Kidney (tissue), 14 donors: Measurements from ENCODE around the gene DPH5. TPM values are rescaled to one million over a fixed set of nuclear protein-coding genes. Genes with fewer than 3 reads are reported as not detected.

Experiments used
- DNase-seq, 5 donors: peaks; one replicate each; pipeline ENCODE4 v3.0.0-alpha.2; 2013 to 2020
- FAIRE-seq: peaks from 2 replicates; lab custom pipeline; 2012; peaks lifted over from hg19 to GRCh38; lab: Jason Lieb, UNC
- H3K27ac ChIP-seq, 2 donors: one replicate each; pipeline ENCODE4 v1.7.0; 2013; ENCODE audit warnings: low read depth in 2 of 2, low read length in 2 of 2, inconsistent platforms in 1 of 2
- H3K27me3 ChIP-seq: one replicate; pipeline ENCODE4 v1.7.1; 2013; ENCODE audit warnings: low read length, inconsistent platforms; ENCODE audit not compliant: control insufficient read depth, insufficient read depth
- H3K36me3 ChIP-seq, 3 donors: one replicate each; pipeline versions ENCODE4 v1.7.0 to v1.7.1; 2013; ENCODE audit warnings: low read length in 3 of 3, control low read depth in 1 of 3, inconsistent platforms in 1 of 3; ENCODE audit not compliant: insufficient read depth in 3 of 3, control insufficient read depth in 2 of 3
- H3K4me1 ChIP-seq, 3 donors: one replicate each; pipeline versions ENCODE4 v1.7.0 to v1.7.1; 2013; ENCODE audit warnings: low read length in 3 of 3, inconsistent platforms in 1 of 3, low read depth in 1 of 3; ENCODE audit not compliant: control insufficient read depth in 2 of 3, insufficient read depth in 2 of 3
- H3K4me3 ChIP-seq, 3 donors: one replicate each; pipeline versions ENCODE4 v1.7.0 to v1.8.1; 2013; ENCODE audit warnings: low read length in 3 of 3, control low read depth in 1 of 3, inconsistent platforms in 1 of 3
- H3K9ac ChIP-seq, 3 donors: one replicate each; pipeline versions ENCODE4 v1.7.0 to v1.7.1; 2013; ENCODE audit warnings: low read length in 3 of 3, control low read depth in 1 of 3, inconsistent platforms in 1 of 3
- H3K9me3 ChIP-seq, 3 donors: one replicate each; pipeline versions ENCODE4 v1.7.0 to v1.7.1; 2013; ENCODE audit warnings: low read length in 3 of 3, control low read depth in 1 of 3, inconsistent platforms in 1 of 3; ENCODE audit not compliant: control insufficient read depth in 2 of 3, insufficient read depth in 1 of 3
- intact Hi-C: fragments of 100-400 bp; cut with DNase I; formaldehyde crosslinking; loops from one replicate; pipeline ENCODE4 v1.11.1; 2022
- polyA plus RNA-seq: library from polyadenylated mRNA; stranded (reverse); fragments of 350-450 nt; fragmentation: Illumina TruSeq; extraction: RNeasy Lipid Tissue Mini Kit (QIAGEN cat#74804); gene quantifications from one replicate; pipeline ENCODE4 v1.2.3, GENCODE V29; 2014; ENCODE audit warnings: low read depth, low replicate concordance; ENCODE audit not compliant: insufficient read depth
- total RNA-seq: library from RNA; stranded (reverse); fragmentation: NEBNext Ultra II Directional; extraction: Animal tissue kit (Norgen Biotek cat#: 25700); gene quantifications from one replicate; pipeline ENCODE4 v1.2.1, GENCODE V29; 2021
- TF ChIP-seq, protein P1 (sequence below): IDR thresholded peaks from 3 replicates; pipeline ENCODE4 v1.5.1; 2012; ENCODE audit warnings: mild to moderate bottlenecking, moderate library complexity, borderline replicate concordance; ENCODE audit not compliant: insufficient read depth; ENCODE audit errors: extremely low read depth
- donor health status: control.
- donor health status: control.
- donor health status: control.
- donor health status: control.
- donor health status: control.
- donor health status: DM: yes; HTN: yes; CAD: no.
- donor health status: Normal renal cell carcinoma (clear cell type).

DPH5 gene
- total and polyA plus RNA-seq, 2 donors from 2014 or later: 19.7 to 44.9 TPM

DNA sequence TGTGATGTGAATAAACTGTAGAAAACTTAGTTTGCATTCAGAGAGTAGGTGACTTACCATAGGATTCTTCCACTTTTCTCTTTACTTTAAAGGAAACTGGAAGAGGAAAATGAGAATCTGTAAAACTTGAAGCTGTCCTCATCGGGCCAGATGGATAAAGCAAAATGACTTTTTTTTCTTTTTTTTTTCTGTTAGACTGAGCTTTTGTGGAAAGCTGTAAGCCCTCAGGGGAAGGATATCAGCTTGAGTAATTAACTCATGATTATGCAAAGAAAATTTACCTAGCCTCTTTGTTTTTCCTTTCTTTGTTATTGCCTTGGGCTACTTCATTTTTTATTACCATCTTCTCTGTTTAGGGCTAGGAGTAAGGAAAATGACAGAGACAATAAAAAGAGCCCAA is 53.4 kb downstream of the DPH5 start:
- DNase-seq (no peak), FAIRE-seq (no peak)
- TF ChIP-seq, protein P1, sequence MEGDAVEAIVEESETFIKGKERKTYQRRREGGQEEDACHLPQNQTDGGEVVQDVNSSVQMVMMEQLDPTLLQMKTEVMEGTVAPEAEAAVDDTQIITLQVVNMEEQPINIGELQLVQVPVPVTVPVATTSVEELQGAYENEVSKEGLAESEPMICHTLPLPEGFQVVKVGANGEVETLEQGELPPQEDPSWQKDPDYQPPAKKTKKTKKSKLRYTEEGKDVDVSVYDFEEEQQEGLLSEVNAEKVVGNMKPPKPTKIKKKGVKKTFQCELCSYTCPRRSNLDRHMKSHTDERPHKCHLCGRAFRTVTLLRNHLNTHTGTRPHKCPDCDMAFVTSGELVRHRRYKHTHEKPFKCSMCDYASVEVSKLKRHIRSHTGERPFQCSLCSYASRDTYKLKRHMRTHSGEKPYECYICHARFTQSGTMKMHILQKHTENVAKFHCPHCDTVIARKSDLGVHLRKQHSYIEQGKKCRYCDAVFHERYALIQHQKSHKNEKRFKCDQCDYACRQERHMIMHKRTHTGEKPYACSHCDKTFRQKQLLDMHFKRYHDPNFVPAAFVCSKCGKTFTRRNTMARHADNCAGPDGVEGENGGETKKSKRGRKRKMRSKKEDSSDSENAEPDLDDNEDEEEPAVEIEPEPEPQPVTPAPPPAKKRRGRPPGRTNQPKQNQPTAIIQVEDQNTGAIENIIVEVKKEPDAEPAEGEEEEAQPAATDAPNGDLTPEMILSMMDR: no peak
- H3K27me3 ChIP-seq: no peaks in the 10 kb centered on the region
- H3K36me3 ChIP-seq: peaks cover 0 to 3% (median 0%) of the 10 kb centered on the region in 3 donors
- H3K4me1 ChIP-seq: no peaks in the 10 kb centered on the region
- no peak overlapping the region for H3K27ac ChIP-seq
- no peak overlapping the region for H3K9ac ChIP-seq
- no peaks in the 10 kb centered on the region for H3K9me3 ChIP-seq
- intact Hi-C loops: no loop called here
- H3K4me3 ChIP-seq: no peak overlapping the region

DNA sequence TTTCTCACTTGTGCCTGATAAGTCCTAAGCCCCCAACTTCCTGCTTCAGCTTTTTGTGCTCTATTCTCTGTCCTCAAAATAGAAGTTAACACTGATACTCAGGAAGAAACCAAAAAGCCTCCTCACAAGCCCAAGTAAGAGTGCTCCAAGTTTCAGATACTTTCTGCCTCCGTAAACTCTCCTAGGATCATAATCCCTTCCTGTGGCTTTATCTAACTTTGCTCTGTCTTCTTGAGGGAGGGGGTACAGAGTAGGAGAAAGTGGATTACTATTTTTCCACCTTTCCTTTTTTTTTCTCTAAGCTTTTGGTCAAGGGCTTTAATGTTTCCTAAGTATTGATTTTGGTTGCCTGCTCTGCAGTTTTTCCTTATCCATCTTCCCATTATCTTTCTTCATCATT is 54.6 kb downstream of the DPH5 start:
- TF ChIP-seq, protein P1: no peak
- Histone ChIP-seq H3K4me3 (no peak overlapping the region), H3K36me3 (peaks cover 0 to 6% (median 2%) of the 10 kb centered on the region in 3 donors), H3K9me3 (no peaks in the 10 kb centered on the region), H3K27ac (no peak overlapping the region), H3K4me1 (no peaks in the 10 kb centered on the region), H3K9ac (no peak overlapping the region), H3K27me3 (no peaks in the 10 kb centered on the region)
- intact Hi-C loops: no loop called here
- FAIRE-seq (no peak), DNase-seq (no peak)

DNA sequence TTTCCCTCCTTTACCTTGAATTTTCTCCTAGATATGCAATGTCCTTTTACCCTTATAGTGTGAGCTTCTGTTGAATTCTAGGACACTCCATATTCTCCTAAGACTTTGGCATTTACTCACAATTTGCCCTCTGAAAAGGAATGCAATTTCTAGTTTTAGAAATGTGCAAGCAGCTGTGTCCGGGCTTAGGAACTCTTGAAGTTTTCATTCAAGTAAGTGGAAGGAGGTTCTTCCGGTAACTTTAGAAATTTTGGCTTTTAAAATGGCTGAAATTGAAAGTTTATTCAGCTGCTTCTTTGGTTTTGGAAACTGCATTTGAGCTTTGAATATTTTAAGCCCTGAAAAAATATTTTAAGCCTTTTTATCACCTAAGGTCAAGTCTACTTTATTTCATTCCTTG is 56.3 kb downstream of the DPH5 start:
- no peak overlapping the region for H3K9ac ChIP-seq
- no peak for DNase-seq
- no peak for FAIRE-seq
- no peak overlapping the region for H3K27ac ChIP-seq
- H3K27me3 ChIP-seq: no peaks in the 10 kb centered on the region
- H3K4me1 ChIP-seq: no peaks in the 10 kb centered on the region
- H3K9me3 ChIP-seq: no peaks in the 10 kb centered on the region
- intact Hi-C loops: no loop called here
- no peak overlapping the region for H3K4me3 ChIP-seq
- TF ChIP-seq, protein P1: no peak
- H3K36me3 ChIP-seq: peaks cover 2 to 7% (median 6%) of the 10 kb centered on the region in 3 donors

DNA sequence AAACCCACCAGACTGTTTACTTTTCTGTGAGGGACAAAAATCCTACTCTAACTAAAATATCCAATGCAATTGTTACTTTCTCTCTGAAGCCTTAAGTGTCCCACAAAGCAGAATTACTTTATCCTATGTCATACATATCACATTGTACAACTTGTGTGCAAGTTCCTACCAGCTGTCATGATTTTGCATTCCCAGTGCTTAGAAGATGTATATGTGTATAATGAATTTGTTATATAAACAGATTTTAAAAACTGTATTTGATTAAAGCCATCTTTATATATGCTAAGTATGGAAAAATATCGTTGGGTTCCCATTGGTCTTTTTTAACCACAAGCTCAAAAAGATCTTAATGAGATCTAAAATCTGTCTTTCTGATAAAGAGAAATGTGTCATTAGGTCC is 57.0 kb downstream of the DPH5 start:
- Histone ChIP-seq H3K36me3 (peaks cover 2 to 7% (median 6%) of the 10 kb centered on the region in 3 donors), H3K9ac (no peak overlapping the region), H3K27me3 (no peaks in the 10 kb centered on the region), H3K4me1 (no peaks in the 10 kb centered on the region), H3K4me3 (no peak overlapping the region), H3K9me3 (no peaks in the 10 kb centered on the region), H3K27ac (no peak overlapping the region)
- DNase-seq (no peak), FAIRE-seq (no peak)
- intact Hi-C loops: no loop called here
- TF ChIP-seq, protein P1: no peak
